Rectal smooth muscle tissue (tissue), 1 donor: Measurements from ENCODE around the gene TFAP2E.

Experiments
- H3K27ac ChIP-seq: one replicate; pipeline ENCODE4 v1.7.0; 2013; ENCODE audit warnings: low read depth, low read length, inconsistent platforms
- H3K27me3 ChIP-seq: one replicate; pipeline ENCODE4 v1.7.0; 2013; ENCODE audit warnings: low read length; ENCODE audit not compliant: control insufficient read depth, insufficient read depth
- H3K36me3 ChIP-seq: one replicate; pipeline ENCODE4 v1.7.0; 2013; ENCODE audit warnings: low read length; ENCODE audit not compliant: control insufficient read depth, insufficient read depth
- H3K4me1 ChIP-seq: one replicate; pipeline ENCODE4 v1.7.0; 2013; ENCODE audit warnings: low read length; ENCODE audit not compliant: control insufficient read depth, insufficient read depth
- H3K4me3 ChIP-seq: one replicate; pipeline ENCODE4 v1.7.0; 2013; ENCODE audit warnings: low read length
- H3K9ac ChIP-seq: one replicate; pipeline ENCODE4 v1.7.0; 2013; ENCODE audit warnings: low read length

TFAP2E gene

GRCh38 chr1:35623832-35624231 is 50.7 kb downstream of the TFAP2E start:
- Histone ChIP-seq H3K27ac (no peak overlapping the region), H3K9ac (no peak overlapping the region), H3K27me3 (no peaks in the 10 kb centered on the region), H3K4me3 (no peak overlapping the region), H3K4me1 (no peaks in the 10 kb centered on the region), H3K36me3 (peaks cover 9% of the 10 kb centered on the region)

GRCh38 chr1:35629051-35629450 is 55.9 kb downstream of the TFAP2E start:
- Histone ChIP-seq H3K9ac (no peak overlapping the region), H3K27me3 (no peaks in the 10 kb centered on the region), H3K4me3 (no peak overlapping the region), H3K27ac (no peak overlapping the region), H3K36me3 (peaks cover 19% of the 10 kb centered on the region), H3K4me1 (no peaks in the 10 kb centered on the region)

- H3K9ac ChIP-seq = no peak overlapping the region
- no peak overlapping the region for H3K4me3 ChIP-seq
- peaks cover 19% of the 10 kb centered on the region for H3K36me3 ChIP-seq
Measured at GRCh38 chr1:35631396-35631795, 58.3 kb downstream of the TFAP2E start.

GRCh38 chr1:35633547-35633946 is 60.4 kb downstream of the TFAP2E start:
- no peaks in the 10 kb centered on the region for H3K27me3 ChIP-seq
- peaks cover 19% of the 10 kb centered on the region for H3K36me3 ChIP-seq
- no peak overlapping the region for H3K9ac ChIP-seq
- H3K4me1 ChIP-seq = peaks cover 2% of the 10 kb centered on the region
- H3K27ac ChIP-seq = no peak overlapping the region
- H3K4me3 ChIP-seq = no peak overlapping the region

More at GRCh38 chr1:35631396-35631795, 58.3 kb downstream of the TFAP2E start:
- no peaks in the 10 kb centered on the region for H3K27me3 ChIP-seq
- no peak overlapping the region for H3K27ac ChIP-seq
- H3K4me1 ChIP-seq = no peaks in the 10 kb centered on the region

GRCh38 chr1:35637401-35637809 is 64.3 kb downstream of the TFAP2E start:
- Histone ChIP-seq H3K36me3 (peaks cover 5% of the 10 kb centered on the region), H3K4me3 (peak overlapping the region; percentile 45), H3K27me3 (no peaks in the 10 kb centered on the region), H3K9ac (no peak overlapping the region), H3K4me1 (peaks cover 9% of the 10 kb centered on the region), H3K27ac (peak overlapping the region; percentile 63)

- Histone ChIP-seq H3K27me3 (no peaks in the 10 kb centered on the region), H3K9ac (peak overlapping the region; percentile 92), H3K4me1 (peaks cover 9% of the 10 kb centered on the region), H3K27ac (peak overlapping the region; percentile 83), H3K4me3 (peak overlapping the region; percentile 99), H3K36me3 (no peaks in the 10 kb centered on the region)
Measured at GRCh38 chr1:35640380-35641232, 67.5 kb downstream of the TFAP2E start.

GRCh38 chr1:35641233-35641866 is 68.2 kb downstream of the TFAP2E start, which contains the start of gene PSMB2:
TSS of gene PSMB2 (minus strand) at chr1:35641526. CDS start at chr1:35641432, 94 bp downstream.
- Histone ChIP-seq H3K4me1 (peaks cover 9% of the 10 kb centered on the region), H3K27ac (peak within 1 kb of the TSS; percentile 83)

GRCh38 chr1:35642471-35642955 is 69.4 kb downstream of the TFAP2E start:
- no peaks in the 10 kb centered on the region for H3K27me3 ChIP-seq
- H3K27ac ChIP-seq = no peak overlapping the region
- H3K9ac ChIP-seq = no peak overlapping the region
- H3K36me3 ChIP-seq = no peaks in the 10 kb centered on the region
- peaks cover 8% of the 10 kb centered on the region for H3K4me1 ChIP-seq
- H3K4me3 ChIP-seq = peak overlapping the region; percentile 99

More at GRCh38 chr1:35641233-35641866, 68.2 kb downstream of the TFAP2E start, which contains the start of gene PSMB2:
- Histone ChIP-seq H3K4me3 (peak within 1 kb of the TSS; percentile 99), H3K27me3 (no peaks in the 10 kb centered on the region), H3K9ac (peak within 1 kb of the TSS; percentile 92), H3K36me3 (no peaks in the 10 kb centered on the region)

- H3K27ac ChIP-seq = no peak overlapping the region
- no peak overlapping the region for H3K4me3 ChIP-seq
- H3K4me1 ChIP-seq = peaks cover 6% of the 10 kb centered on the region
- no peaks in the 10 kb centered on the region for H3K27me3 ChIP-seq
- no peaks in the 10 kb centered on the region for H3K36me3 ChIP-seq
- H3K9ac ChIP-seq = no peak overlapping the region
Measured at GRCh38 chr1:35644204-35644603, 71.1 kb downstream of the TFAP2E start.
